ENCODE results near the gene DIS3L2.

- TF ChIP-seq NFRKB (IDR thresholded peaks at IDR 0.05) (no peak), ELF4 (IDR thresholded peaks at IDR 0.05) (no peak), ZNF384 (IDR thresholded peaks at IDR 0.05) (no peak), ARNT (IDR thresholded peaks at IDR 0.05) (no peak), LEF1 (IDR thresholded peaks at IDR 0.05; ENCODE audit: borderline replicate concordance) (no peak), SP1 (IDR thresholded peaks at IDR 0.05) (no peak), HDGF (IDR thresholded peaks at IDR 0.05; ENCODE audit: borderline replicate concordance) (no peak), PKNOX1 (IDR thresholded peaks at IDR 0.05) (no peak)
Observed at GRCh38 chr2:232249096-232249495, 287.6 kb downstream of the DIS3L2 start.

Data from HEK293T (cell line).